Progenitor cell of endocrine pancreas (in vitro differentiated cells): Measurements from ENCODE around the gene RNF11. TPM values are rescaled to one million over a fixed set of nuclear protein-coding genes. Genes with fewer than 3 reads are reported as not detected.

Experiments
- DNase-seq: peaks from one replicate; pipeline ENCODE4 v3.0.0; 2021; ENCODE audit warnings: low spot score; ENCODE audit not compliant: unreplicated experiment
- H3K27ac Mint-ChIP-seq: 2 replicates; pipeline ENCODE4 v1.8.0; 2021; ENCODE audit warnings: mild to moderate bottlenecking, moderate library complexity, mixed read lengths
- H3K27me3 Mint-ChIP-seq: 2 replicates; pipeline ENCODE4 v1.8.0; 2021; ENCODE audit warnings: mixed read lengths
- H3K36me3 Mint-ChIP-seq: 2 replicates; pipeline ENCODE4 v1.8.0; 2022; ENCODE audit warnings: mixed read lengths; ENCODE audit not compliant: insufficient read depth
- H3K4me1 Mint-ChIP-seq: 2 replicates; pipeline ENCODE4 v1.8.0; 2021; ENCODE audit warnings: low read depth, mixed read lengths
- H3K4me3 Mint-ChIP-seq: 2 replicates; pipeline ENCODE4 v1.8.0; 2021; ENCODE audit warnings: low read depth, mild to moderate bottlenecking, moderate library complexity, mixed read lengths
- H3K9me3 Mint-ChIP-seq: 2 replicates; pipeline ENCODE4 v1.8.0; 2021; ENCODE audit warnings: low read depth, mixed read lengths
- total RNA-seq: library from RNA; stranded (reverse); gene quantifications from 2 replicates; pipeline ENCODE4 v1.2.1, GENCODE V29; 2021
- TF ChIP-seq, protein P1 (sequence below): fragments of 200-600 bp; sonication (generic); IDR thresholded peaks from one replicate; pipeline ENCODE4 v1.5.0; 2021; ENCODE audit warnings: antibody characterized with exemption, mild to moderate bottlenecking; ENCODE audit not compliant: unreplicated experiment

Gene RNF11
- total RNA-seq, 1 donor from 2014 or later, result 67.5 TPM

DNA sequence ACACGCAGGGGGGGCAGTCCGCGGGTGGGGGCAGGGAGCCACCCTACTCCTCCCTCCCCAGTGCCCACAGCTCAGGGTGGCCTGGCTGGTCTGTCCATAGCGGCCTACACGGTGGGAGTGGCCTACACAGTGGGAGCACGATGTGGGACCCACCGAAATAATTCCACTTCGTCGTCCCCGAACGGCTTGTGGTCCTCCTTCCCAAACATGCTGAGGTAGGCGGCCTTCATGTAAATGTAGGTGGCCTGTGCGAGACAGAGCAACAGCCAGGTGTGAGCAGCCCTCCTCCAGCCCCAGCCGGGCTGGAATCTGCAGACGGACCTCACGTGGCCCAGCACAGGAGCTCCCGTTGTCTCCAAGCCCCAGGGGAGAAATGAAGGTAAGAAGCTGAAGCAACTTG is 59.9 kb downstream of the RNF11 start:
- Mint-ChIP-seq H3K4me3 (no peak overlapping the region), H3K4me1 (peaks cover 3% of the 10 kb centered on the region), H3K27ac (no peak overlapping the region), H3K9me3 (no peaks in the 10 kb centered on the region), H3K36me3 (peaks cover 6% of the 10 kb centered on the region), H3K27me3 (no peaks in the 10 kb centered on the region)
- DNase-seq, result no peak
- TF ChIP-seq, protein P1, sequence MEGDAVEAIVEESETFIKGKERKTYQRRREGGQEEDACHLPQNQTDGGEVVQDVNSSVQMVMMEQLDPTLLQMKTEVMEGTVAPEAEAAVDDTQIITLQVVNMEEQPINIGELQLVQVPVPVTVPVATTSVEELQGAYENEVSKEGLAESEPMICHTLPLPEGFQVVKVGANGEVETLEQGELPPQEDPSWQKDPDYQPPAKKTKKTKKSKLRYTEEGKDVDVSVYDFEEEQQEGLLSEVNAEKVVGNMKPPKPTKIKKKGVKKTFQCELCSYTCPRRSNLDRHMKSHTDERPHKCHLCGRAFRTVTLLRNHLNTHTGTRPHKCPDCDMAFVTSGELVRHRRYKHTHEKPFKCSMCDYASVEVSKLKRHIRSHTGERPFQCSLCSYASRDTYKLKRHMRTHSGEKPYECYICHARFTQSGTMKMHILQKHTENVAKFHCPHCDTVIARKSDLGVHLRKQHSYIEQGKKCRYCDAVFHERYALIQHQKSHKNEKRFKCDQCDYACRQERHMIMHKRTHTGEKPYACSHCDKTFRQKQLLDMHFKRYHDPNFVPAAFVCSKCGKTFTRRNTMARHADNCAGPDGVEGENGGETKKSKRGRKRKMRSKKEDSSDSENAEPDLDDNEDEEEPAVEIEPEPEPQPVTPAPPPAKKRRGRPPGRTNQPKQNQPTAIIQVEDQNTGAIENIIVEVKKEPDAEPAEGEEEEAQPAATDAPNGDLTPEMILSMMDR, result no peak

DNA sequence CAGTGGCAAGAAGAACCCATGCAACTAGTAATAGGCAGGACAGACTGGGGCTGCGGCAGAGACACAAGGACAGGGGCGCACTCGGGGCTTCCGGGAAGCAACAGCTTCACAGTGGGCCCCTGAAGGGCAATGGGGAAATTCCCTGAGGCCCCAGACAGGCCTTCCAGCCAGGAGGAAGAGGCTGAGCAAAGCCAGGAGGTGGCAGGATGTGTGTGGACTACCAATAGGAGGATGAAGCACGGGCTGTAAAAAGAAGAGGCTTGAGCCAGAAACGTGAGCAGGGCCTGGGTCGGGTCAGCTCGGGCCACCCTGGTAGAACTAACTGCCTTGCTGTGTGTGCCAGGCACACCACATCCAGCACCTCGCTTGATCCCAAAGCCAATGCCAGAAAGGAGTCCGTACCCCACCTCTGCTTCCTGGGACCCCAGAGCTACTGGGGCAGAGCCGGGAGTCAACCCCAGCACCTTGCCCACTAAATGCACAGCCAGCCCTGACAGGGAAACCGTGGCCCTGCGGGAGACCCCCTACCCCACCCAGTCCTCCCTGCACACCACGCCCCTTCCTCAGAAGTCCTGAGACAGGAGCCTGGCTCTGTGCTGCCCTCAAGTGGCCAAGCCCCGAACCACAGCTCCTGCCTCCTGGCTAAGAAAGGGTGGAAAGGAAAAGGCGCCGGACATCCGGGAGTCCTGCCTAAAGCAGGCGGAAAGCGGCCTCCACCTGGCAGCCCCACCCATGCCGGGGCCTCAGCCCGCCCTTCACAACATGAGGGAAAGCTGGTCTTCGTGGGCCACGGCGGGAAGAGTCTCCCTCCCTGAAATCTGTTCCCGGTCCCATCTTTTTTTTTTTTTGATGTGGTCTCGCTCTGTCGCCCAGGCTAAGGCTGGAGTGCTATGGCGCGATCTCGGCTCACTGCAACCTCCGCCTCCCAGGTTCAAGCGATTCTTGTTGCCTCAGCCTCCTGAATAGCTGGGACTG is 60.6 kb downstream of the RNF11 start:
- Mint-ChIP-seq H3K4me3 (no peak overlapping the region), H3K36me3 (peaks cover 6% of the 10 kb centered on the region), H3K4me1 (peaks cover 3% of the 10 kb centered on the region), H3K27ac (no peak overlapping the region), H3K27me3 (no peaks in the 10 kb centered on the region), H3K9me3 (no peaks in the 10 kb centered on the region)
- TF ChIP-seq, protein P1, result peak; percentile 96
- peak; percentile 80 for DNase-seq

DNA sequence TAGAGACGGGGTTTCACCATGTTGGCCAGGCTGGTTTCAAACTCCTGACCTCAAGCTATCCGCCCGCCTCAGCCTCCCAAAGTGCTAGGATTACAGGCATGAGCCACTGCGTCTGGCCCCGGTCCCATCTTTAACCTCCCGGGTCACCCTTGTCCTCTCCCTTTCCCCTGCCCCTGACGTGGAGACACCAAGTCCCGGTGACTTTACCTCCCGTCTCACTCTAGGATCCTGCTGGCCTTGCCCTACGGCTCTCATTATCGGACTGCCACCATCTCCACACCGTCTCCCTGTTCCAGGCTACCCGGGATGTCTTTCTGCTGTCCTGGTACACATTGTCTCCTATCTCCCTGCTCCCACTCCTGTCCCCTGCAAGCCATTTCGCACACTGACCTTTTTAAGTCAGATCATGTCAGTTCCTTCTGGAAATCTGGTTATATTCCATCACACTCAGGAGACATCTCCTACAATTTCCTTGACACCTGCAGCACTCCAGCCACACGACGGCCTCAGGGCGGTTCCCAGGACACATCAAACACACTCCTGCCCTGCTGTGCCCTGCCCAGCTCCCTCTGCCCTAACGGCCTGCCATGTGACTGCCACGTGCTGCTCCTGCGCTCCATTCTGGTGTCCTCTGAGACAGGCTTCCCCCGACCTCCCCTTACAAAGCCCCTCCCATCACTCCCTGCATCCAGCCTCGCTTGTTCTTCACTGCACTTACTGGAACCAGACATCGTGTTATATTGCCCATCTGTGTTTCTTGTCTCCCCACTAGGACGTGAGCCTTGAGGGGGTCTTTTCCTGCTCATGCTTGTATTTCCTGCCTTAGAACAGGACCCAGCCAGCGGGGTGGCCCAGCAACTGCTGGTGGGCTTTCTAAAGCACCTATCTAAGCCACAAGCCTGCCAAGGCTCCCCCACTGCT is 61.6 kb downstream of the RNF11 start:
- peak overlapping the region; percentile 47 for H3K4me3 Mint-ChIP-seq
- H3K27me3 Mint-ChIP-seq, result no peaks in the 10 kb centered on the region
- H3K4me1 Mint-ChIP-seq, result peaks cover 3% of the 10 kb centered on the region
- DNase-seq, result no peak
- no peaks in the 10 kb centered on the region for H3K9me3 Mint-ChIP-seq
- peaks cover 6% of the 10 kb centered on the region for H3K36me3 Mint-ChIP-seq
- TF ChIP-seq, protein P1, result no peak
- no peak overlapping the region for H3K27ac Mint-ChIP-seq

DNA sequence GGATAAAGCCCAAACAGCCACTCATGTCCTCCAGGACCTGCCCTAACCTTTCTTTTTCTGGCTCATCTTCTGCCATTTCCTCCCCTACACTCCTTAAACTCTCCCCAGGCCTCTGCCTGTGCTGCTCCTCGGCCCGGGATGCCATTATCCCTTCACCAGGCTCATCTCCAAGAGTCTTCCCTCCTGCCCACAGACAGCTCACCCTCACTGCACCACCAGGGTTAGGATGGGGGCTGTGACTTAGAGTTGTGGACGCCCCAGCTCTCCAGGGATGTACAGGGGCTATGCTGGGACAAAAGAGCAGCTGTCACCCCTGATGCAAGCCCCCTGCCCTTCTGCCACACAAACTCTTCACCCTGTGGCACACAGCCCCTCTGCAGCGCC is 62.2 kb downstream of the RNF11 start:
- Mint-ChIP-seq H3K9me3 (no peaks in the 10 kb centered on the region), H3K4me1 (peaks cover 3% of the 10 kb centered on the region), H3K27me3 (no peaks in the 10 kb centered on the region), H3K4me3 (no peak overlapping the region), H3K27ac (peak overlapping the region; percentile 60), H3K36me3 (peaks cover 6% of the 10 kb centered on the region)
- TF ChIP-seq, protein P1, result no peak
- no peak for DNase-seq

DNA sequence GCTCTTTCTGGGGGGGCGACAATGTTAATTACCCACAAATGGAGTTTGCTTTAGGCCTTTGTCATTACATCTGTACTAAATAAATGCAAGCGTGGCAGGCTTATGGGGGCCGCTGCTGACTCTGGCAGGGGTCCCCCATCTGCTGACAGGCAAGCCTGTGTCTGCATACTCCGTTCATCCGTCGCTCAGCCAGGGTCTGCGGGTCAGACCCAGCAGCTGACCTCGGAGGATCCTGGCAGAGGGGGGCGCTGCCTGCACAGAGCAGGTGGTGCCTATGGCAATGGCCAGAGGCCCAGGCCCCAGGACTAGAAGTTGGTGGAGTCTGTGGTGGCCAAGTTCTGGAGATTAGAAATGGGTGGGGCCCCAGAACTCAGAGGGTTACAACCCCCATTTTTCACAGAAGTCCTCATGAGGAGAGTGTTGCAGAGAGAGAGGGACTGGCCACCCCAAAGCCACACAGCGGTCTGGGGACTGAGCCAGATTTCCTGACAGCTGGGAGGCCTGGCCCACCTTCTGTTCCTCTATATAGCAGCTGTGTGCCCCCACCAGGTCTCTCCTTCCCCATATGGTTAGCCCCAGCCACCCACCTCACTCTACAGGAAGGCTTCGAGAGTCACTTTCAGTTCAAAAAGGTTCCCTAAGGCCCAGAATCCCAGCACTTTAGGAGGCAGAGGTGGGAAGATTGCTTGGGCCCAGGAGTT is 63.3 kb downstream of the RNF11 start:
- no peaks in the 10 kb centered on the region for H3K27me3 Mint-ChIP-seq
- TF ChIP-seq, protein P1, result no peak
- peaks cover 6% of the 10 kb centered on the region for H3K36me3 Mint-ChIP-seq
- no peak overlapping the region for H3K27ac Mint-ChIP-seq
- no peak for DNase-seq
- peaks cover 3% of the 10 kb centered on the region for H3K4me1 Mint-ChIP-seq
- no peak overlapping the region for H3K4me3 Mint-ChIP-seq
- no peaks in the 10 kb centered on the region for H3K9me3 Mint-ChIP-seq
